Measurements from ENCODE around the gene INPP5E.

Gene INPP5E

GRCh38 chr9:136405481-136405880 is 34.2 kb downstream of the INPP5E start:
- DNase-seq (ENCODE audit: low read depth in 1 of 2, low spot score in 1 of 2): no peak

GRCh38 chr9:136404801-136405136 is 34.9 kb downstream of the INPP5E start:
- no peak for DNase-seq (ENCODE audit: low read depth in 1 of 2, low spot score in 1 of 2)

GRCh38 chr9:136403915-136404800 is 35.5 kb downstream of the INPP5E start:
- DNase-seq (ENCODE audit: low read depth in 1 of 2, low spot score in 1 of 2): no peak

DNA sequence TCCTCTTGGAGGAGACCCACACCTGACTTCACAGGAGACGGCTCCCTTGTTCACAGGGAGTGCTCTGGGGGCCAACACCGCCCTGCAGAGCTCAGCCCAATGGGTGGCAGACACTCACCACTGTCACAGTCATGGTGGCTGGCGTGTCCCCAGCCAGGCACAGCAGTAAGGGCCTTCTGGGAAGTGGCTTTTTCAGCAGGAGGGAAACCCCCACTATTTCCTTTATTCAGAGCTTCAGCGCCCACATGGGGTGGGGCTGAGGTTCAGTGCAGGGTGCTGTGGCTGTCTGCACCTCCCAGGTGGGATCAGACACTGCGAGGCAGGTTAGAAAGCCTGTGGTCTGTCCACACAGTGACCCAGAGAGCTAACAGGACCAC is 36.1 kb downstream of the INPP5E start:
- DNase-seq (ENCODE audit: low read depth in 1 of 2, low spot score in 1 of 2): peak; percentile 57 to 58

DNA sequence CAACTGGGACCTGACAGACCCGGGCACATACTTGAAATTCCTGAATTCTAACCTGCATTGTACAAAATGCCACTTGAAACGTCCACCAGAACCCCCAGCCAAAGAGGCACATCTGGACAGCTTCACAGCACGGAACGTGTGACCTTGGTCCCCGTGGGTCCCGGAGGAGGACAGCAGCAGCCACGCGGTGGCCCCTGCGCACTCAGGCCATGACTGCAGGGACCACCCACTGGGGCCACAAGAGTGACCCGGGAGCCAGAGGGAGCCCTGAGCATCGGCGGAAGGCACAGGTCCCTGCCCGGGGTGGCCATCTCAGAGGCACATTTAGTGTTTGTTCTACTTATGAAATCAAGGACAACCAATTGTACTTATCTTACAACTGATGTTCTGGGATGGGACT is 37.6 kb downstream of the INPP5E start:
- no peak for DNase-seq (ENCODE audit: low read depth in 1 of 2, low spot score in 1 of 2)

- DNase-seq (ENCODE audit: low read depth in 1 of 2, low spot score in 1 of 2): no peak
Observed at GRCh38 chr9:136401173-136401922, 38.3 kb downstream of the INPP5E start.

GRCh38 chr9:136400038-136400834 is 39.4 kb downstream of the INPP5E start, which contains the start of gene SNAPC4:
SNAPC4 (minus strand) TSS chr9:136400170; CDS start chr9:136398428, 1,742 bp downstream.
- peak; percentile 75 to 85 for DNase-seq (ENCODE audit: low read depth in 1 of 2, low spot score in 1 of 2)

DNA sequence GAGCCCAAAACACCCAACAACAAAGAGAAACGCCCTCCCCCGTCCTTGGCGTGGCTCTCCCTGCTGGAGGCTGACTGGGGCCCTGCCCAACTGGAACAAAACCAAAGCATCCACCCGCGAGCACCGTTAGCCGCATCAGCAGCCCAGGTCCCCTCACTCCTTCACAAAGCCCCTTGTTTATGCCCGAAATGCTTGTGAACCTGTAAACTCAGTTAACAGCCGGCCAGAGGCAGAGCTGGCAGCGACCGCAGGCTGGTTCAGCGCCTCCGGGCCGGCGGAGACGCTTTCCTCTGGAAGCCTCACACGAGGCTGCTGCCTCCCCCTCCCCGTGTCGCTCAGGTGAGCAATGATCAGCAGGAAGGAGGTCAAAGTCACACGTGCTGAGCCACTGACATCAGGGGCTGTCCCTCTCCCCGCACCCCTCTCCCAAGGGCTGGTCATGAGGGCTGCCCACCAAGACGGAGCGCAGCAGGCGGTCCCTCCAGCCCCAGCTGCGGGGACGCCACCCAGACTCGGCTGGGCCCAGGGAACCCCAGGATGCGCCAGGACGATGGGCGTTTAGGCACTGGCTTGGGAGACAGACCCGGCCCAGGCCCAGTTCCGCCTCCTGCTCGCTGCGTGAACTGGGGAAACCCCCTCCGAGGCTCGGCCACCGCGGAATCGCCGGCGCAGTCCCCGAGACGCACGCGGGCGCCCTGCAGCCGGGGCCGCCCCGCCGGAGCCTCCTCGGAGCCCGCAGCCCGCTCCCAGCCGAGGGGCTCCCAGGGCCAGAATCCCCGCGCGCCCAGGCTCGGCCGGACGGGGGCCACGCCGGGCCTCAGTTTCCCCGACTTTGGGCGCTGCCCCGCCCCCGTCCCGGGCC is 40.2 kb downstream of the INPP5E start:
- DNase-seq (ENCODE audit: low read depth in 1 of 2, low spot score in 1 of 2): no peak

DNA sequence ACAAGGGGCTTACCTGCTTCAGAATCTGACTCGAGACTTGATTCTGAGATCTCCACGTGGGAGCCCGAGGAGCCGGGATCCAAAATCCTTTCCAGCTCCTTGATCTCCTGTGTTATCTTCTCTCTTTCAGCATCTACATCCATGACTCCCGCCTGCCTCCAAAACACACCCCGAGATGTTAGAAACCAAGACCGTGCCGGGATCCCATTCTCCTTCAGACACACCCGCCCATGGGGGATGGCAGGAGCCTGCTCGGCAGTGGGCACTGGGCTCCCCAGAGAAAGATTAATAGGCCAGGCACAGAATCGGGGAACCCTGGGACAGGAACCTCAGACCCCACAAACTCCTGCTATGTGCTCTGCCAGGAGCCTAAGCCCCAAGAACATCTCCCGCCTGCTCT is 41.4 kb downstream of the INPP5E start:
- no peak for DNase-seq (ENCODE audit: low read depth in 1 of 2, low spot score in 1 of 2)

- DNase-seq (ENCODE audit: low read depth in 1 of 2, low spot score in 1 of 2): no peak
Observed at GRCh38 chr9:136397643-136398042, 42.0 kb downstream of the INPP5E start.

GRCh38 chr9:136396219-136396515 is 43.5 kb downstream of the INPP5E start:
- no peak for DNase-seq (ENCODE audit: low read depth in 1 of 2, low spot score in 1 of 2)

DNA sequence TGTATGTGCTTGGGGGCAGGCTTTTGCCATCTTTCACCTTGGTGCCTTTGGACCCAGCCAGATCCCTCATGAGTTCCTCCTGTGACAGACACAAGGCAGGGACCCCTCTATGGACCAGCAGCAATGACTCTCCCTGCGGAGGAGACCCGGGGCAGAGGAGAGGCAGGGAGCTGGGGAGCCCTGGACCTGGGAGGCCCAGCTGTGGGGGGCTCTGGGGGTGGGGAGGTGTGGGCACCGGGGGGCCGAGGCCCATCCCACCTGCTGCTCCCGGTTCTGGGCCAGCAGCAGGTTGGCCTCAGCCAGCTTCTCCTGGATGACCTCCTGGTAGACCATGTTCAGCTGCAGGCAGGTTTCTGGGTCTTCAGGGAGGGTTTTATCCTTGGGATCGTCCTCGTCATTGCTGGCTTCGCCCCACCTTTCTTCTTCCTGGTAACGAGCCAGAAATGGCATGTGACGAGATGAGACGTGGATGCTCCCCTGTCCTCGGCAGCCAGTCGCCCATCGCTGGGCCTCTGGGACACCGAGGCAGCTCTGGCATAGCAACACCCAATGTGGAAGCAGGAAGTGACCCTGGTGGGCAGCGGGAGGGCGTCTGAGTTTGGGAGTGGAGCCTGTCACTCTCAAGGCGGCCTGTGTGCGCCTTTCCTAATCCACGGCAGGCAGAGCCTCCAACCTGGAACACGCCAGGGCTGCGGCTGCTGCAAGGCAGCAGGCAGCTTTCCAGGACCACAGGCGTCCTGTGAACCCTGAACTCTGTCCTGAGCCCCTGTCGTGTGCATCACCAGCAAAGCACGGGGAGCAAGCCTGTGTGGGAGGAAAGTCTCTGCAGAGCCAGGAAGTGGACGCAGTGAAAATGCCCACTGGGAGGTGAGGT is 44.1 kb downstream of the INPP5E start:
- DNase-seq (ENCODE audit: low read depth in 1 of 2, low spot score in 1 of 2): no peak

DNA sequence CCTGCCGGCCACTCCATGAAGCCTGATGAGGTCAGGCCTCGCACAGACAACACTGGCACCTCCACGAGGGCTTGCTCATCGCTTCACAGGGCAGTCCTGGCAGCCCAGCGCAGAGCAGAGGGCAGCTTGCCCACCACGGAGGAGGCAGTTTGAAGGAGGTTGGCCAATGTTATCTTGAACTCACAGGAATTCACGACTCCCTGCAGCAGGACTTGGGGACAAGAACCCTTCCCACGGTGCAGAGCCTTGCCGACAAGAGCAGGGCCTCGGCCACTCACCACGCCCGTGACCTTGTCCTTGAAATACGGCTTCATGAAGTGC is 44.7 kb downstream of the INPP5E start:
- no peak for DNase-seq (ENCODE audit: low read depth in 1 of 2, low spot score in 1 of 2)

- DNase-seq (ENCODE audit: low read depth in 1 of 2, low spot score in 1 of 2): no peak
Observed at GRCh38 chr9:136394312-136395019, 45.2 kb downstream of the INPP5E start.

- no peak for DNase-seq (ENCODE audit: low read depth in 1 of 2, low spot score in 1 of 2)
Observed at GRCh38 chr9:136393531-136393930, 46.1 kb downstream of the INPP5E start.

DNA sequence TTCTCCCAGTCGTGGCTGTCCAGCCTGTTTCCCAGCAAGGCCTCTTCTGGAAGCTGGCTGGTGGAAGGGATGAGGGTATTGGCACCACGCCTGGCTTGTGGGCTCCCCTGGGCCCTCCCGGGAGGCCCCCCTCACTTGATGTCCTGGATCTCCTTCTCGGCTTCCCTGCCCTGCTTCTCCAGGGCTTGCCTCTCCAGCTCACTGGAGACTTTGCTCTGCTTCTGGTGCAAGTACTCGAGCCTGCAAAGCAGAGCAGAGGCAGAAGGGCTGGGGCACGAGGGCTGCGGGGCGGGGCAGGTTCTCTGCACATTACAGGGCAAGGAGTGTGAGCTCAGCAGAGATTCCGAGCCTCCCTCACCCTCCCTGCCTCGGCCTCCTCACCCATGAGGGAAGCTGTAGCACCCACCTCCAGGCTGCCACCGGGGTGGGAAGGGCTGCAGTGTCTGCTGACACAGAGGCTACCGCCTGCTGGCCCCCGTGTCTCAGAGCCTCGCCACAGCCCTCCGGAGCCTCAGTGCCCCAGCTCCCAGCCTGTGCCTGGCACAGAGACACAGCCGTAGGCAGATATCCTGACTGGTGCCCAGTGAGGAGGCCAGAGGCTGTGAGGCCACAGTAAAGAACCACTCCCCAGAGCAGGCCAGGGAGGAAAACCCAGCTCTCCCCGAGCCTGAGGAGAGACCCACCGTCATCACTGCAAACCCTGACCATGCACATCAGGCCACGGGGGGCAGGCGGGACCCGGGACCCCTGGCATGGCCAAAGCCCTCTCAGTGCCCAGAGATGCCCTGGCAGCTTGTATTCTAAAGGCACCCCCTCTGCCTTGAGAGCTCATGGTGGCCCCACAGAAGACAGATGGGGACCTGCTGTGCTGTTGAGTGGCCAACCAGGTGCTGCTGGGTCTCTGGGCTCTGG is 46.9 kb downstream of the INPP5E start:
- no peak for DNase-seq (ENCODE audit: low read depth in 1 of 2, low spot score in 1 of 2)

DNA sequence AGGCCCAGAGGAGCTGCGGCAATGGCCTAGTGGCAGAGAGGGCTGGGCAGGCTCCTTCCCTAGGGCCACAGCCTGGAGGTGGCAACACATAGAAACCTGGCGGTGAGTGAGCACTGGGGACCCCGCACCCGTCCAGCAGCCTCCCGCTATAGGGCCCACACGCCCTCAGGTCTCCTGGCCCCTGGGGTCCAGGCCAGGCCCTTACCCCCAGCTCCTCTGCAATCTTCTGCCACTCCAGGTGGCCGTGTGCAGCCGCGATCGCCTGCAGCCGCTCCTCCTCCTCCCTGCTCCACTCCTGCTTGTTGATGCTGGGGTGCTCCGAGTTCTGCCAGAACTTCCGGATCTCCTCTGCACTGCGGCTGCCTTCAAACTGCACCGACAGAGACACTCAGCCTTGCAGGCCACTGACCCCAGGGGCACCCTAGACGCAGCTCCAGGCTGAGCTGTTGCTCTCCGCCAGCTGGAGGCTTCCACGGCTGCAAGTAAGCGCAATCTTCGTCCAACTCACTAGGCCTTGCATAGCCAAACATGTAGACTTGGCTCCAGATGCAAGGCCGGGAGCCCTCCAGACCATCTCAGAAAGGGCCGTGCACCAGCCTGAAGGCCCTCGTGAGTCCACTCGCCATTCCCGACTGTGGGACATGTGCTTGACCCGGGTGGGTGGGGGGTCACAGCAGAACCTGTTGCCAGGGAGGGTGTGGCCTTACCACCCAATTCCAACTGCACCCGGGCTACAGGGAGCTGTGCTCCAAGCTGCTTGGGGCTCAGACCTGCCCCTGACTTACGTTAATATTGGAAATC is 47.7 kb downstream of the INPP5E start:
- DNase-seq (ENCODE audit: low read depth in 1 of 2, low spot score in 1 of 2): no peak

DNA sequence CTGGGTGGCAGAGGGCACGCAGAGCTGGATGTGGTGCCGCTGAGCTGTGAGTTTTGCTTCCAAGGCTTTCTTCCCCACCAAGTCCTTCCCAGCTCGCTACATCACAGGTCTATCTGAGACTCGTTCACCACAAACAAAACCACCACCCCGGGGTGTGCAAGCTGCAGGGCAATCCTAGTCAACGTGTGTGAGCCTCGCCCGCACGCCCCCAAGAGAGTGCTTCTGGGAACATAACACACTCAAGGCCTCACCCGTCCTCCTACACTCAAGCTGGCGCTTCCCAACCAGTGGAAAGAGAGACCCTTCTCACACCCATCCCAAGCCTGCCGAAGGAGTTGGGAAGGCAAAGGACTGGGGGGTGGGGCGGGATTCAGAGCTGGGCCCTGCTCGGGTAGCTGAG is 50.2 kb downstream of the INPP5E start:
- no peak for DNase-seq (ENCODE audit: low read depth in 1 of 2, low spot score in 1 of 2)

All from stimulated activated CD4-positive, alpha-beta T cell treated with anti-CD3 and anti-CD28 coated beads, Interleukin-15, amount 100 ng/mL, for 1 hour (primary cell).